Duodenal mucosa (tissue), 2 donors: ENCODE data around the gene IL31.

Source experiments
- H3K27ac ChIP-seq: one replicate; pipeline ENCODE4 v1.7.0; 2013; ENCODE audit warnings: low read depth, low read length
- H3K27me3 ChIP-seq, 2 donors: one replicate each; pipeline ENCODE4 v1.7.0; 2013; ENCODE audit warnings: low read length in 2 of 2, control low read depth in 1 of 2; ENCODE audit not compliant: insufficient read depth in 2 of 2, control insufficient read depth in 1 of 2
- H3K36me3 ChIP-seq, 2 donors: one replicate each; pipeline ENCODE4 v1.7.0; 2013; ENCODE audit warnings: low read length in 2 of 2, control low read depth in 1 of 2; ENCODE audit not compliant: insufficient read depth in 2 of 2, control insufficient read depth in 1 of 2
- H3K4me1 ChIP-seq, 2 donors: one replicate each; pipeline ENCODE4 v1.7.0; 2013; ENCODE audit warnings: low read length in 2 of 2, control low read depth in 1 of 2; ENCODE audit not compliant: insufficient read depth in 2 of 2, control insufficient read depth in 1 of 2
- H3K4me3 ChIP-seq, 2 donors: one replicate each; pipeline ENCODE4 v1.7.0; 2013; ENCODE audit warnings: low read length in 2 of 2, low read depth in 1 of 2
- H3K9ac ChIP-seq, 2 donors: one replicate each; pipeline ENCODE4 v1.7.0; 2013; ENCODE audit warnings: low read length in 2 of 2, low read depth in 1 of 2
- H3K9me3 ChIP-seq, 2 donors: one replicate each; pipeline ENCODE4 v1.7.0; 2013; ENCODE audit warnings: low read length in 2 of 2, control low read depth in 1 of 2; ENCODE audit not compliant: control insufficient read depth in 1 of 2

The IL31 gene

GRCh38 chr12:122174155-122174845 lies at the start of gene IL31:
Gene IL31 (minus strand): TSS chr12:122174221. CDS start chr12:122174172, 49 bp downstream.
- Histone ChIP-seq H3K27ac (no peak within 1 kb of the TSS), H3K36me3 (no peaks in the 10 kb centered on the region), H3K9me3 (no peaks in the 10 kb centered on the region), H3K4me1 (peaks cover 6 to 9% of the 10 kb centered on the region in 2 donors), H3K27me3 (no peaks in the 10 kb centered on the region), H3K9ac (no peak within 1 kb of the TSS), H3K4me3 (no peak within 1 kb of the TSS)

GRCh38 chr12:122216445-122216844 lies 42.4 kb upstream of the IL31 start:
- Histone ChIP-seq H3K27me3 (no peaks in the 10 kb centered on the region), H3K4me1 (no peaks in the 10 kb centered on the region), H3K9me3 (no peaks in the 10 kb centered on the region), H3K4me3 (no peak overlapping the region), H3K27ac (no peak overlapping the region), H3K9ac (no peak overlapping the region), H3K36me3 (peaks cover 26 to 81% of the 10 kb centered on the region in 2 donors)

DNA sequence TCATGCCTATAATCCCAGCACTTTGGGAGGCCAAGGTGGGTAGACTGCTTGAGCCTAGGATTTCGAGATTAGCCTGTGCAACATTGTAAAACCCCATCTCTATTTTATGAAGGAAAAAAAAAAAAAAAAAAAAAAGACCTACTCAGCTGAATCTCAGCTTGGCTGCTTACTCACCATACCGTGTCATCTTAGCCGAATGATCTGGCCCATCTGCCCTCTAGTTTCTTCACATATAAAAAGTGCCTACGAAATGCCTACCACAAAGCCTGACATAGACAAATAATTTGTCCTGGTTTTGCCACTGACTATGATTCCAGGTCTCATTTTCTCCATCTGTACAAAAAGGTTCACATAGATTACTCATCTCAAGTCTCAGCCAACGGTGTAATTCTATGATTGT lies 41.8 kb upstream of the IL31 start:
- H3K36me3 ChIP-seq, result peaks cover 26 to 79% of the 10 kb centered on the region in 2 donors
- no peaks in the 10 kb centered on the region for H3K9me3 ChIP-seq
- H3K27me3 ChIP-seq, result no peaks in the 10 kb centered on the region
- no peak overlapping the region for H3K4me3 ChIP-seq
- no peaks in the 10 kb centered on the region for H3K4me1 ChIP-seq
- H3K9ac ChIP-seq, result no peak overlapping the region
- H3K27ac ChIP-seq, result no peak overlapping the region

GRCh38 chr12:122208073-122208820 lies 34.2 kb upstream of the IL31 start:
- no peak overlapping the region for H3K27ac ChIP-seq
- H3K9me3 ChIP-seq, result no peaks in the 10 kb centered on the region
- H3K27me3 ChIP-seq, result peaks cover 15 to 17% of the 10 kb centered on the region in 2 donors
- no peak overlapping the region for H3K4me3 ChIP-seq
- no peak overlapping the region for H3K9ac ChIP-seq
- peaks cover 19 to 54% of the 10 kb centered on the region in 2 donors for H3K36me3 ChIP-seq
- H3K4me1 ChIP-seq, result peaks cover 0 to under 1% of the 10 kb centered on the region in 2 donors

DNA sequence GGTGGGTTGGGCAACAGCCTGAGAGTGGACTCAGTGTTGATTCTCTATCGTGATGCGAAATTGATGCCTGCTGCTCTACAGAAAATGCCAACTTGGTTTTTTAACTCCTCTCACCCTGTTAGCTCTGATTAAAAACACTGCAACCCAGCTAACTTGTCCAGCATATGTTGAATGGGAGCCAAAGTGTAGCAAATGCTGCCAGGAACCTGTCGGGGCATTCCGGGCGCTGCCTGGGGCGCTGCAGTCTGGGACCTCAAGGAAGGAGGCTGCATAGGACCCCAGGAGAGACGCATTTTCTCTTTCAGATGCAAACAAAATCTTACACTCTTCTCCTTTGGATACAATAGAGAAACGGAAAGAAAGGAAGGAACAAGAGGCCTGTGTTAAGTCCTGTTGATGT lies 33.4 kb upstream of the IL31 start:
- Histone ChIP-seq H3K9me3 (no peaks in the 10 kb centered on the region), H3K4me1 (peaks cover 0 to 6% of the 10 kb centered on the region in 2 donors), H3K27ac (no peak overlapping the region), H3K36me3 (peaks cover 17 to 47% of the 10 kb centered on the region in 2 donors), H3K27me3 (peaks cover 17 to 23% of the 10 kb centered on the region in 2 donors), H3K9ac (no peak overlapping the region), H3K4me3 (no peak overlapping the region)

DNA sequence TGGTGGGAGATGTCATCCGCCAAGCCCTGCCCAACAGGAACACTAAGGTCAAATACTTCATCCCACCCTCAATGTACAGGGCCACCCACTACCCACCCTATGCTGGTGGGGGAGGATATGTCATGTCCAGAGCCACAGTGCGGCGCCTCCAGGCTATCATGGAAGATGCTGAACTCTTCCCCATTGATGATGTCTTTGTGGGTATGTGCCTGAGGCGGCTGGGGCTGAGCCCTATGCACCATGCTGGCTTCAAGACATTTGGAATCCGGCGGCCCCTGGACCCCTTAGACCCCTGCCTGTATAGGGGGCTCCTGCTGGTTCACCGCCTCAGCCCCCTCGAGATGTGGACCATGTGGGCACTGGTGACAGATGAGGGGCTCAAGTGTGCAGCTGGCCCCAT lies 33.0 kb upstream of the IL31 start:
- H3K36me3 ChIP-seq, result peaks cover 17 to 42% of the 10 kb centered on the region in 2 donors

GRCh38 chr12:122206111-122206881 lies 32.3 kb upstream of the IL31 start:
- Histone ChIP-seq H3K4me1 (peaks cover 0 to 6% of the 10 kb centered on the region in 2 donors), H3K27me3 (peaks cover 18 to 24% of the 10 kb centered on the region in 2 donors), H3K9me3 (no peaks in the 10 kb centered on the region), H3K27ac (no peak overlapping the region), H3K36me3 (peaks cover 17 to 37% of the 10 kb centered on the region in 2 donors), H3K4me3 (no peak overlapping the region), H3K9ac (no peak overlapping the region)

More for the DNA sequence above, 33.0 kb upstream of the IL31 start:
- Histone ChIP-seq H3K4me1 (peaks cover 0 to 6% of the 10 kb centered on the region in 2 donors), H3K27ac (no peak overlapping the region), H3K27me3 (peaks cover 17 to 24% of the 10 kb centered on the region in 2 donors), H3K9me3 (no peaks in the 10 kb centered on the region), H3K4me3 (no peak overlapping the region), H3K9ac (no peak overlapping the region)

DNA sequence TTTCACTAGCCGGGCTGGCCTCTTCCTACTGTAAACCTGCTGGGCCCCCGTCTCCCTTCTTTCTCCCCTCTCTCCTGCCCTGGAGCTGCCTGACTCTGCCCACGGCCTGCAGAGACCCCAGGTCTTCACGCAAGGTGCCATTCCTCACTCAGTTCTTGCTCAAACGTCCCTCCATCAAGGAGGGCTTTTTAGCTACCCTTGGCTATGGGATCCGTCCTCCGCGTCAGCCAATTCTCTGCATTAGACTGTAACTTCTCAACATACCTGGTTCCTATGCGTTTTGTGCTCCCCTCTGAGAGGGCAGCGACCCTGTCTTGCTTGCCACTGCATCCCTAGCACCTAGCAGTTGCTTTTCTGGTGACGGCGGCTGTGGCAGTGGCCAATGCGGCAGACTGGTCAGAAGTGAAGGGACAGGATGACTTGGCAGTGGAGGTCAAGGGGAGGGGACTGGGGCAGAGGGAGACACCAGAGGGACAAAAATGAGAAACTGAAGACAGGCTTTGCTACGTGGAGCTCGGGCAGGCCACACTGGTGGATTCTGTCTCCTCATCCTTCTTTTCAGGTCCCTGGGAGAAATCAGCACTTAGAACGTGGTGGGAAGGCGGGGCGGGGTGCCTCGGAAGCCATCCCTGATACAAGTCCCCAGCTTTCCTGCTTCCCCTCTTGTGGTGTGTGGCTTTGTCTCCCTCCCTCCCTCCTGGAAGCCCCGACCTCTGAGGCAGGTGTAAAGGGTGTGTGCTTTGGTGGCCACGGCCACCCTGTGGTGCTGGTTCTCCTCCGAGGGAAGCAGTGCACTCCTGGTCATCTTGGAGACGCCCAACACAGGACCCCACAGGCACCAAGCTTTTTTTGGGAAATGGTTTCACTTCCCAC lies 31.3 kb upstream of the IL31 start:
- peaks cover 17 to 33% of the 10 kb centered on the region in 2 donors for H3K36me3 ChIP-seq
- H3K4me1 ChIP-seq, result peaks cover 3 to 13% of the 10 kb centered on the region in 2 donors
- peaks cover 24 to 25% of the 10 kb centered on the region in 2 donors for H3K27me3 ChIP-seq
- H3K9ac ChIP-seq, result no peak overlapping the region
- no peaks in the 10 kb centered on the region for H3K9me3 ChIP-seq
- no peak overlapping the region for H3K4me3 ChIP-seq
- H3K27ac ChIP-seq, result no peak overlapping the region
